WTC11 (cell line): Measurements from ENCODE around the gene LTBP1. TPM values are rescaled to one million over a fixed set of nuclear protein-coding genes. Genes with fewer than 3 reads are reported as not detected.

ENCODE experiments used
- ATAC-seq: fragments of 200-7000 bp; cut with Tn5 transposase; 2 replicates; pipeline ENCODE4 v1.10.0; 2021; ENCODE audit warnings: mild to moderate bottlenecking, moderate library complexity
- CTCF ChIA-PET: fragments of 300-600 bp; sonication (Branson Sonifier 250); formaldehyde crosslinking; loops from one replicate; lab custom pipeline; 2021; ENCODE audit warnings: antibody characterized with exemption; lab: Charles Lee
- POLR2A ChIA-PET: fragments of 350-600 bp; sonication (Branson Sonifier 250); formaldehyde crosslinking; loops from one replicate; lab custom pipeline; 2021; ENCODE audit warnings: antibody characterized with exemption; lab: Charles Lee
- DNase-seq: peaks from one replicate; pipeline ENCODE4 v3.0.0; 2021; ENCODE audit warnings: low spot score
- H3K27ac Mint-ChIP-seq: 2 replicates; pipeline ENCODE4 v1.8.0; 2021; ENCODE audit warnings: mixed read lengths
- H3K27me3 Mint-ChIP-seq: 2 replicates; pipeline ENCODE4 v1.8.0; 2021; ENCODE audit warnings: low read depth, mild to moderate bottlenecking, moderate library complexity, mixed read lengths
- H3K36me3 Mint-ChIP-seq: 2 replicates; pipeline ENCODE4 v1.8.0; 2021; ENCODE audit warnings: mixed read lengths
- H3K4me1 Mint-ChIP-seq: 2 replicates; pipeline ENCODE4 v1.8.0; 2022; ENCODE audit warnings: mixed read lengths
- H3K4me3 Mint-ChIP-seq: 2 replicates; pipeline ENCODE4 v1.8.0; 2021; ENCODE audit warnings: mild to moderate bottlenecking, moderate library complexity, mixed read lengths
- H3K9me3 Mint-ChIP-seq: 2 replicates; pipeline ENCODE4 v1.8.0; 2021; ENCODE audit warnings: mixed read lengths
- ELF4 ChIP-seq: sonication (generic); formaldehyde crosslinking; IDR thresholded peaks from 2 replicates; pipeline ENCODE4 v1.8.1; 2022; ENCODE audit warnings: low read depth, mild to moderate bottlenecking, moderate library complexity, missing genetic modification reagents
- EMX1 ChIP-seq: fragments of 250-450 bp; sonication (Bioruptor Pico); IDR thresholded peaks from 2 replicates; pipeline ENCODE4 v1.8.0; 2021; ENCODE audit warnings: mild to moderate bottlenecking
- FOXK1 ChIP-seq: sonication (generic); formaldehyde crosslinking; IDR thresholded peaks from 2 replicates; pipeline ENCODE4 v1.8.0; 2022; ENCODE audit warnings: mild to moderate bottlenecking, moderate library complexity, missing genetic modification reagents
- GABPB1 ChIP-seq: sonication (generic); formaldehyde crosslinking; IDR thresholded peaks from 2 replicates; pipeline ENCODE4 v1.8.1; 2023; ENCODE audit warnings: mild to moderate bottlenecking, missing genetic modification reagents
- HMGA2 ChIP-seq: fragments of 250-450 bp; sonication (Bioruptor Pico); IDR thresholded peaks from 2 replicates; pipeline ENCODE4 v1.4.0; 2021; ENCODE audit warnings: mild to moderate bottlenecking, moderate library complexity
- IRF2 ChIP-seq: sonication (generic); formaldehyde crosslinking; IDR thresholded peaks from 2 replicates; pipeline ENCODE4 v1.8.0; 2022; ENCODE audit warnings: low read depth, missing genetic modification reagents, borderline replicate concordance
- KAT7 ChIP-seq: sonication (generic); formaldehyde crosslinking; IDR thresholded peaks from 2 replicates; pipeline ENCODE4 v1.8.1; 2023; ENCODE audit warnings: missing genetic modification reagents, mild to moderate bottlenecking, borderline replicate concordance
- NFATC4 ChIP-seq: fragments of 250-450 bp; sonication (Bioruptor Pico); IDR thresholded peaks from 2 replicates; pipeline ENCODE4 v1.9.0; 2021; ENCODE audit warnings: mild to moderate bottlenecking
- SMAD3 ChIP-seq: sonication (generic); formaldehyde crosslinking; IDR thresholded peaks from 2 replicates; pipeline ENCODE4 v1.8.0; 2022; ENCODE audit warnings: missing genetic modification reagents, mild to moderate bottlenecking, borderline replicate concordance
- SMAD4 ChIP-seq: sonication (generic); formaldehyde crosslinking; IDR thresholded peaks from 2 replicates; pipeline ENCODE4 v1.8.0; 2022; ENCODE audit warnings: mild to moderate bottlenecking, missing genetic modification reagents
- TCF7 ChIP-seq: sonication (generic); formaldehyde crosslinking; IDR thresholded peaks from 2 replicates; pipeline ENCODE4 v1.8.0; 2022; ENCODE audit warnings: mild to moderate bottlenecking, low read depth, missing genetic modification reagents, moderate library complexity
- TP53 ChIP-seq: sonication (generic); formaldehyde crosslinking; IDR thresholded peaks from 2 replicates; pipeline ENCODE4 v1.8.1; 2023; ENCODE audit warnings: mild to moderate bottlenecking, missing genetic modification reagents
- total RNA-seq: library from RNA; stranded (reverse); gene quantifications from 3 replicates; pipeline ENCODE4 v1.2.3, GENCODE V29; 2021
- TF ChIP-seq, protein P1 (sequence below): sonication (generic); formaldehyde crosslinking; IDR thresholded peaks from 2 replicates; pipeline ENCODE4 v1.8.1; 2023; ENCODE audit warnings: mild to moderate bottlenecking, missing genetic modification reagents
- TF ChIP-seq, protein P2 (sequence below): sonication (generic); formaldehyde crosslinking; IDR thresholded peaks from 2 replicates; pipeline ENCODE4 v1.8.1; 2023; ENCODE audit warnings: mild to moderate bottlenecking, missing genetic modification reagents, moderate library complexity
- TF ChIP-seq, protein P3 (sequence below): fragments of 250-450 bp; sonication (Bioruptor Pico); IDR thresholded peaks from 2 replicates; pipeline ENCODE4 v1.9.0; 2021; ENCODE audit warnings: moderate library complexity, mild to moderate bottlenecking, inconsistent platforms, borderline replicate concordance
- TF ChIP-seq, protein P4 (sequence below): sonication (generic); formaldehyde crosslinking; IDR thresholded peaks from 2 replicates; pipeline ENCODE4 v1.8.0; 2023; ENCODE audit warnings: mild to moderate bottlenecking, missing genetic modification reagents
- TF ChIP-seq, protein P5 (sequence below): sonication (generic); formaldehyde crosslinking; conservative IDR thresholded peaks from 2 replicates; pipeline ENCODE4 v1.8.1; 2022; ENCODE audit warnings: mild to moderate bottlenecking, missing genetic modification reagents
- TF ChIP-seq, protein P6 (sequence below): sonication (generic); formaldehyde crosslinking; IDR thresholded peaks from 2 replicates; pipeline ENCODE4 v1.8.1; 2022; ENCODE audit warnings: mild to moderate bottlenecking, missing genetic modification reagents, moderate library complexity, borderline replicate concordance
- TF ChIP-seq, protein P7 (sequence below): sonication (generic); formaldehyde crosslinking; IDR thresholded peaks from 2 replicates; pipeline ENCODE4 v1.8.1; 2023; ENCODE audit warnings: mild to moderate bottlenecking, missing genetic modification reagents

Gene LTBP1
- total RNA-seq, 1 experiment from 2014 or later: 33.6 TPM

DNA sequence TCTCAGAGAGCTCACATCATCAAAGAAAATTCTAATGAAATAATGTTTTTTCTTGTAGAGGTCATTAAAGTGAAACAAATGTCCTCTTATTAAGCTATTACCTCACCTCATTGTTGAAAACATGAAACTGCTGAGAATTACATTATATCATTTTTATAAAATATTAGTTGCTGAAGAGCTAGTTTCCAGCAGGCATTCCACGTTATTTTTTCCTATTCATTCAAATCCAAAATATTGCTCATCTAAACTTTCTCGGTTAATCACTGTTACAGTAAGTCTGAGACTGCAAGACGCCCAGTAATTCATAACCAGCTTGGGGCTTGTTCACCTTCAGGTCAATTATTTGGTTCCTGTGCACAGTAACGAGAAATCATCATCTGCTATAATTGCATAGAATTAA lies 391.2 kb downstream of the LTBP1 start (continued):
- TF ChIP-seq, protein P1, sequence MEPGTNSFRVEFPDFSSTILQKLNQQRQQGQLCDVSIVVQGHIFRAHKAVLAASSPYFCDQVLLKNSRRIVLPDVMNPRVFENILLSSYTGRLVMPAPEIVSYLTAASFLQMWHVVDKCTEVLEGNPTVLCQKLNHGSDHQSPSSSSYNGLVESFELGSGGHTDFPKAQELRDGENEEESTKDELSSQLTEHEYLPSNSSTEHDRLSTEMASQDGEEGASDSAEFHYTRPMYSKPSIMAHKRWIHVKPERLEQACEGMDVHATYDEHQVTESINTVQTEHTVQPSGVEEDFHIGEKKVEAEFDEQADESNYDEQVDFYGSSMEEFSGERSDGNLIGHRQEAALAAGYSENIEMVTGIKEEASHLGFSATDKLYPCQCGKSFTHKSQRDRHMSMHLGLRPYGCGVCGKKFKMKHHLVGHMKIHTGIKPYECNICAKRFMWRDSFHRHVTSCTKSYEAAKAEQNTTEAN (CRISPR knock-in tag): no peak
- TF ChIP-seq FOXK1 (no peak), IRF2 (CRISPR knock-in tag) (no peak)
- TF ChIP-seq, protein P2, sequence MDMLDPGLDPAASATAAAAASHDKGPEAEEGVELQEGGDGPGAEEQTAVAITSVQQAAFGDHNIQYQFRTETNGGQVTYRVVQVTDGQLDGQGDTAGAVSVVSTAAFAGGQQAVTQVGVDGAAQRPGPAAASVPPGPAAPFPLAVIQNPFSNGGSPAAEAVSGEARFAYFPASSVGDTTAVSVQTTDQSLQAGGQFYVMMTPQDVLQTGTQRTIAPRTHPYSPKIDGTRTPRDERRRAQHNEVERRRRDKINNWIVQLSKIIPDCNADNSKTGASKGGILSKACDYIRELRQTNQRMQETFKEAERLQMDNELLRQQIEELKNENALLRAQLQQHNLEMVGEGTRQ (CRISPR knock-in tag): no peak

DNA sequence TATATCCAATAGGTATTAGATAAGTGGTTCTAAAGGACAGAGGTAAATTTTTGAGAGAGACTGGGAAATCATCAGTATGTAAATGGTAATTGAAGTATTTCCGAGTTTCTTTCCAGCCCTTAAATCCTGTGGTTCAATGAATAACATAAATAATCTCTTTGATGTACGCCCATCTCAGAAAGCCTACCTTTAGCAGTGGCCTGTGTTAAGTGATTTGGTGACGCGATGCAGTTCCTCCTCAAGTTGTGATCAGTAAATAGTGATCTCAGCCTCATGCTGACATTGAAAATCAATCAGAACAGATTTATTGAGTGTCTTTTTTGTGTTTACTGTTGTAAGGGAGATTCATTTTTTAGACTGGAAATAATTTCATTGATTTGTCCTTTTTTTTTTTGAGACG lies 392.5 kb downstream of the LTBP1 start:
- Mint-ChIP-seq H3K27ac (no peak overlapping the region), H3K4me1 (no peaks in the 10 kb centered on the region), H3K36me3 (no peaks in the 10 kb centered on the region), H3K4me3 (no peak overlapping the region), H3K27me3 (no peaks in the 10 kb centered on the region), H3K9me3 (no peaks in the 10 kb centered on the region)
- TF ChIP-seq ELF4 (CRISPR knock-in tag) (no peak), TP53 (CRISPR knock-in tag) (no peak), SMAD3 (CRISPR knock-in tag) (no peak), EMX1 (CRISPR knock-in tag) (no peak), KAT7 (CRISPR knock-in tag) (no peak), HMGA2 (CRISPR knock-in tag) (no peak), TCF7 (no peak), GABPB1 (CRISPR knock-in tag) (no peak), NFATC4 (no peak), SMAD4 (CRISPR knock-in tag) (no peak), FOXK1 (no peak)
- TF ChIP-seq, protein P3, sequence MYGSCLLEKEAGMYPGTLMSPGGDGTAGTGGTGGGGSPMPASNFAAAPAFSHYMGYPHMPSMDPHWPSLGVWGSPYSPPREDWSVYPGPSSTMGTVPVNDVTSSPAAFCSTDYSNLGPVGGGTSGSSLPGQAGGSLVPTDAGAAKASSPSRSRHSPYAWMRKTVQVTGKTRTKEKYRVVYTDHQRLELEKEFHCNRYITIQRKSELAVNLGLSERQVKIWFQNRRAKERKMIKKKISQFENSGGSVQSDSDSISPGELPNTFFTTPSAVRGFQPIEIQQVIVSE (CRISPR knock-in tag): no peak
- TF ChIP-seq, protein P4, sequence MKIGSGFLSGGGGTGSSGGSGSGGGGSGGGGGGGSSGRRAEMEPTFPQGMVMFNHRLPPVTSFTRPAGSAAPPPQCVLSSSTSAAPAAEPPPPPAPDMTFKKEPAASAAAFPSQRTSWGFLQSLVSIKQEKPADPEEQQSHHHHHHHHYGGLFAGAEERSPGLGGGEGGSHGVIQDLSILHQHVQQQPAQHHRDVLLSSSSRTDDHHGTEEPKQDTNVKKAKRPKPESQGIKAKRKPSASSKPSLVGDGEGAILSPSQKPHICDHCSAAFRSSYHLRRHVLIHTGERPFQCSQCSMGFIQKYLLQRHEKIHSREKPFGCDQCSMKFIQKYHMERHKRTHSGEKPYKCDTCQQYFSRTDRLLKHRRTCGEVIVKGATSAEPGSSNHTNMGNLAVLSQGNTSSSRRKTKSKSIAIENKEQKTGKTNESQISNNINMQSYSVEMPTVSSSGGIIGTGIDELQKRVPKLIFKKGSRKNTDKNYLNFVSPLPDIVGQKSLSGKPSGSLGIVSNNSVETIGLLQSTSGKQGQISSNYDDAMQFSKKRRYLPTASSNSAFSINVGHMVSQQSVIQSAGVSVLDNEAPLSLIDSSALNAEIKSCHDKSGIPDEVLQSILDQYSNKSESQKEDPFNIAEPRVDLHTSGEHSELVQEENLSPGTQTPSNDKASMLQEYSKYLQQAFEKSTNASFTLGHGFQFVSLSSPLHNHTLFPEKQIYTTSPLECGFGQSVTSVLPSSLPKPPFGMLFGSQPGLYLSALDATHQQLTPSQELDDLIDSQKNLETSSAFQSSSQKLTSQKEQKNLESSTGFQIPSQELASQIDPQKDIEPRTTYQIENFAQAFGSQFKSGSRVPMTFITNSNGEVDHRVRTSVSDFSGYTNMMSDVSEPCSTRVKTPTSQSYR (CRISPR knock-in tag): no peak
- TF ChIP-seq, protein P5, sequence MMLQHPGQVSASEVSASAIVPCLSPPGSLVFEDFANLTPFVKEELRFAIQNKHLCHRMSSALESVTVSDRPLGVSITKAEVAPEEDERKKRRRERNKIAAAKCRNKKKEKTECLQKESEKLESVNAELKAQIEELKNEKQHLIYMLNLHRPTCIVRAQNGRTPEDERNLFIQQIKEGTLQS (CRISPR knock-in tag): no peak
- TF ChIP-seq, protein P6, sequence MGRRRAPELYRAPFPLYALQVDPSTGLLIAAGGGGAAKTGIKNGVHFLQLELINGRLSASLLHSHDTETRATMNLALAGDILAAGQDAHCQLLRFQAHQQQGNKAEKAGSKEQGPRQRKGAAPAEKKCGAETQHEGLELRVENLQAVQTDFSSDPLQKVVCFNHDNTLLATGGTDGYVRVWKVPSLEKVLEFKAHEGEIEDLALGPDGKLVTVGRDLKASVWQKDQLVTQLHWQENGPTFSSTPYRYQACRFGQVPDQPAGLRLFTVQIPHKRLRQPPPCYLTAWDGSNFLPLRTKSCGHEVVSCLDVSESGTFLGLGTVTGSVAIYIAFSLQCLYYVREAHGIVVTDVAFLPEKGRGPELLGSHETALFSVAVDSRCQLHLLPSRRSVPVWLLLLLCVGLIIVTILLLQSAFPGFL (CRISPR knock-in tag): no peak
- TF ChIP-seq, protein P7, sequence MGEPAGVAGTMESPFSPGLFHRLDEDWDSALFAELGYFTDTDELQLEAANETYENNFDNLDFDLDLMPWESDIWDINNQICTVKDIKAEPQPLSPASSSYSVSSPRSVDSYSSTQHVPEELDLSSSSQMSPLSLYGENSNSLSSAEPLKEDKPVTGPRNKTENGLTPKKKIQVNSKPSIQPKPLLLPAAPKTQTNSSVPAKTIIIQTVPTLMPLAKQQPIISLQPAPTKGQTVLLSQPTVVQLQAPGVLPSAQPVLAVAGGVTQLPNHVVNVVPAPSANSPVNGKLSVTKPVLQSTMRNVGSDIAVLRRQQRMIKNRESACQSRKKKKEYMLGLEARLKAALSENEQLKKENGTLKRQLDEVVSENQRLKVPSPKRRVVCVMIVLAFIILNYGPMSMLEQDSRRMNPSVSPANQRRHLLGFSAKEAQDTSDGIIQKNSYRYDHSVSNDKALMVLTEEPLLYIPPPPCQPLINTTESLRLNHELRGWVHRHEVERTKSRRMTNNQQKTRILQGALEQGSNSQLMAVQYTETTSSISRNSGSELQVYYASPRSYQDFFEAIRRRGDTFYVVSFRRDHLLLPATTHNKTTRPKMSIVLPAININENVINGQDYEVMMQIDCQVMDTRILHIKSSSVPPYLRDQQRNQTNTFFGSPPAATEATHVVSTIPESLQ (CRISPR knock-in tag): no peak
- POLR2A ChIA-PET: no interaction called here
- CTCF ChIA-PET: no interaction called here
- DNase-seq (no peak), ATAC-seq (no peak)
